ENCODE results near the gene GGA1.
A peak's percentile ranks its signal among the peaks of the same experiment; 100 is the strongest.

DNA sequence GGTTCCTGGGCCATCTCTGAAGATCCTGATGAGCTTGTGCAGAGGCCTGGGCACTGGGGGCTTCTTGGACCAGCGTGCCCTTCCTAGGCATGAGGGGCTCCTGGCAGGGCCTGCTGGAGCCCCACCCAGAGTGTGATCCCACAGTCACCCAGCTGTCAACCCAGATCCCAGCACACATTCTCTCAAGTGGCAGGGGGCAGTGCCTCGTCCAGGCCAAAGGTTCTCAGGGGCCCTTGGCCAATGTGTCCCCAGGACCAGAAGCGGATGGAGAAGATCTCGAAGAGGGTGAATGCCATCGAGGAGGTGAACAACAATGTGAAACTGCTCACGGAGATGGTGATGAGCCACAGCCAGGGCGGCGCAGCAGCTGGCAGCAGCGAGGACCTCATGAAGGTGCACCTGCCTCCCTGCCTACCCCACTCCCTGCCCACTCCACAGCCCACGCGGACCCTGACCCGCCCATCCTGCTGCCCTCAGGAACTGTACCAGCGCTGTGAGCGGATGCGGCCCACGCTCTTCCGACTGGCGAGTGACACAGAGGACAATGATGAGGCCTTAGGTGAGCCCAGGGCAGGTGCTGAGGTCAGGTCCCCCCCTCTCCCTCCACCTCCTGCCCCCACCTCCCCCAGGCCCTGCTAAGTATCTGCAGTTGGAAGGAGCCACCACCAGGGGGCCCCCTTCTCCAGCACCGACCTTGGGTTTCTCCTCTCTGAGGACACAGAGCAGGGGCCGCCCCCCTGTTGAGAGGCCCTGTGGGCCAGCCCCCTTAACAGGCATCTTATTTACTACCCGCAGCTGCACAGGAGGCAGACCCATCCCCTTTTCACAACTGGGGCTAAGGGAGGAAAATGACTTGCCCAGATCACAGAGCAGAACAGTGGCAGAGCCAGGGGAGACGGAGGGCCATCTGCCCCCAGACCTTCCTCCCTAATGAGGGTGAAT is 14.7 kb downstream of the GGA1 start:
- TF ChIP-seq POLR2A (IDR thresholded peaks at IDR 0.05), result no peak
- TF ChIP-seq, protein P1, sequence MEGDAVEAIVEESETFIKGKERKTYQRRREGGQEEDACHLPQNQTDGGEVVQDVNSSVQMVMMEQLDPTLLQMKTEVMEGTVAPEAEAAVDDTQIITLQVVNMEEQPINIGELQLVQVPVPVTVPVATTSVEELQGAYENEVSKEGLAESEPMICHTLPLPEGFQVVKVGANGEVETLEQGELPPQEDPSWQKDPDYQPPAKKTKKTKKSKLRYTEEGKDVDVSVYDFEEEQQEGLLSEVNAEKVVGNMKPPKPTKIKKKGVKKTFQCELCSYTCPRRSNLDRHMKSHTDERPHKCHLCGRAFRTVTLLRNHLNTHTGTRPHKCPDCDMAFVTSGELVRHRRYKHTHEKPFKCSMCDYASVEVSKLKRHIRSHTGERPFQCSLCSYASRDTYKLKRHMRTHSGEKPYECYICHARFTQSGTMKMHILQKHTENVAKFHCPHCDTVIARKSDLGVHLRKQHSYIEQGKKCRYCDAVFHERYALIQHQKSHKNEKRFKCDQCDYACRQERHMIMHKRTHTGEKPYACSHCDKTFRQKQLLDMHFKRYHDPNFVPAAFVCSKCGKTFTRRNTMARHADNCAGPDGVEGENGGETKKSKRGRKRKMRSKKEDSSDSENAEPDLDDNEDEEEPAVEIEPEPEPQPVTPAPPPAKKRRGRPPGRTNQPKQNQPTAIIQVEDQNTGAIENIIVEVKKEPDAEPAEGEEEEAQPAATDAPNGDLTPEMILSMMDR (IDR thresholded peaks at IDR 0.05), result peak in 3 of 4 experiments; percentile 58 to 88 (median 66)

Data from gastroesophageal sphincter (tissue), 3 donors.